K562 (cell line): ENCODE data around the gene AIF1. TPM values are rescaled to one million over a fixed set of nuclear protein-coding genes. Genes with fewer than 3 reads are reported as not detected.

ENCODE experiments used
- BCOR ChIP-seq: fragments of 450-650 bp; IDR thresholded peaks from 2 replicates; pipeline ENCODE4 v1.6.1; 2016
- COPS2 ChIP-seq: fragments of 450-650 bp; conservative IDR thresholded peaks from 2 replicates; pipeline ENCODE4 v1.6.1; 2016; ENCODE audit warnings: mild to moderate bottlenecking, moderate library complexity
- ELF2 ChIP-seq: fragments of 250-450 bp; sonication (Bioruptor Pico); IDR thresholded peaks from 2 replicates; pipeline ENCODE4 v1.5.0; 2021; ENCODE audit warnings: mild to moderate bottlenecking
- HINFP ChIP-seq: fragments of 450-650 bp; conservative IDR thresholded peaks from 2 replicates; pipeline ENCODE4 v1.6.1; 2016; ENCODE audit warnings: missing genetic modification characterization, low read depth, mild to moderate bottlenecking, control low read depth, missing compliant biosample characterization
- MCM5 ChIP-seq: fragments of 450-650 bp; IDR thresholded peaks from 2 replicates; pipeline ENCODE4 v1.6.1; 2016; ENCODE audit warnings: low read depth
- NFRKB ChIP-seq: fragments of 450-650 bp; IDR thresholded peaks from 2 replicates; pipeline ENCODE4 v1.6.1; 2016; ENCODE audit warnings: low read depth
- POLR2AphosphoS2 ChIP-seq: IDR thresholded peaks from 2 replicates; pipeline ENCODE4 v1.6.1; 2012; ENCODE audit warnings: low read length, improper control_type of control experiment
- SRSF1 ChIP-seq: fragments of 200-400 bp; formaldehyde crosslinking; IDR thresholded peaks from 2 replicates; pipeline ENCODE4 v1.6.1; 2017; ENCODE audit warnings: mild to moderate bottlenecking, low read depth, low read length, moderate library complexity
- STAT6 ChIP-seq: sonication (generic); formaldehyde crosslinking; IDR thresholded peaks from 2 replicates; pipeline ENCODE4 v1.8.1; 2023; ENCODE audit warnings: mild to moderate bottlenecking, missing genetic modification reagents
- ZBTB9 ChIP-seq: fragments of 450-650 bp; formaldehyde crosslinking; IDR thresholded peaks from 2 replicates; pipeline ENCODE4 v1.4.0; 2020; ENCODE audit warnings: mild to moderate bottlenecking, moderate library complexity
- ZNF3 ChIP-seq: fragments of 250-450 bp; sonication (Bioruptor Pico); IDR thresholded peaks from 2 replicates; pipeline ENCODE4 v1.5.0; 2021; ENCODE audit warnings: mild to moderate bottlenecking, moderate library complexity
- ZNF318 ChIP-seq, 2 experiments: fragments of 450-650 bp; IDR thresholded peaks; 2 replicates each; pipeline ENCODE4 v1.6.1; 2016; ENCODE audit warnings: mild to moderate bottlenecking in 2 of 2, borderline replicate concordance in 1 of 2, low read depth in 1 of 2, moderate library complexity in 1 of 2
- ZNF445 ChIP-seq: fragments of 250-450 bp; sonication (Bioruptor Pico); IDR thresholded peaks from 2 replicates; pipeline ENCODE4 v1.4.0; 2020; ENCODE audit warnings: low read depth, mild to moderate bottlenecking, moderate library complexity
- polyA plus RNA-seq, 8 experiments: library from polyadenylated mRNA; depleted of rRNA in 4 of 8; stranded (reverse) in 5 of 8; unstranded in 3 of 8; fragments of >200 nt; fragmentation: Nextera tagmentation in 2 of 8; fragmentation: Illumina TruSeq in 1 of 8; extraction: Ambion mirVana in 2 of 8; extraction: Trizol in 1 of 8; gene quantifications; 2 replicates each; pipeline versions ENCODE4 v1.2.1 to v1.2.3, GENCODE V29; 2011 to 2014; ENCODE audit warnings: inconsistent platforms in 1 of 8, missing spikeins in 1 of 8
- total RNA-seq, 7 experiments: library from RNA; depleted of rRNA in 6 of 7; stranded (reverse); fragments of >200 nt in 6 of 7; fragmentation: Illumina TruSeq in 2 of 7; extraction: Trizol in 2 of 7; gene quantifications; 2 replicates each; pipeline versions ENCODE4 v1.2.1 to v1.2.3, GENCODE V29; 2011 to 2021; ENCODE audit warnings: low replicate concordance in 1 of 7

AIF1 gene
- total and polyA plus RNA-seq, 9 of the 15 experiments (the other 6 are each of a cell fraction or from before 2014, with no cell fraction given): 9.4 to 33.4 (median 19.4) TPM

GRCh38 chr6:31652925-31653724 is 38.1 kb downstream of the AIF1 start (continued):
- TF ChIP-seq ZBTB9 (CRISPR knock-in tag): no peak
- TF ChIP-seq ELF2 (CRISPR knock-in tag): peak; percentile 79
- peak; percentile 75; the same call in 1 of the 2 replicates for TF ChIP-seq NFRKB
- peak in 1 of 2 experiments; percentile 68; a peak in 2 of 4 replicates for TF ChIP-seq ZNF318 (IDR thresholded peaks at IDR 0.05; ENCODE audit: borderline replicate concordance in 1 of 2, low read depth in 1 of 2)
- TF ChIP-seq HINFP: no peak
- TF ChIP-seq POLR2AphosphoS2: peak; percentile 98
- 0 out of 2 replicates have a peak, but pooled peaks have one; percentile 35 for TF ChIP-seq ZNF445
- peak; percentile 6; the same call in 1 of the 2 replicates for TF ChIP-seq STAT6
- TF ChIP-seq BCOR: peak; percentile 68
- no peak for TF ChIP-seq COPS2
- TF ChIP-seq MCM5: no peak
- no peak for TF ChIP-seq SRSF1
- TF ChIP-seq ZNF3 (CRISPR knock-in tag): peak; percentile 41; the same call in 1 of the 2 replicates
